GM23248 (cell line): Measurements from ENCODE around the gene HSPA12A.

Source experiments
- EZH2 ChIP-seq: fragments of 200-600 bp; sonication (generic); IDR thresholded peaks from 2 replicates; pipeline ENCODE4 v1.6.1; 2018; ENCODE audit warnings: antibody characterized with exemption, mild to moderate bottlenecking; ENCODE audit not compliant: insufficient read depth, poor library complexity, severe bottlenecking
- EZH2phosphoT487 ChIP-seq: fragments of 200-600 bp; sonication (generic); IDR thresholded peaks from 2 replicates; pipeline ENCODE4 v1.6.1; 2018; ENCODE audit warnings: antibody characterized with exemption, moderate library complexity, mild to moderate bottlenecking, low read depth; ENCODE audit not compliant: insufficient read depth

DNA sequence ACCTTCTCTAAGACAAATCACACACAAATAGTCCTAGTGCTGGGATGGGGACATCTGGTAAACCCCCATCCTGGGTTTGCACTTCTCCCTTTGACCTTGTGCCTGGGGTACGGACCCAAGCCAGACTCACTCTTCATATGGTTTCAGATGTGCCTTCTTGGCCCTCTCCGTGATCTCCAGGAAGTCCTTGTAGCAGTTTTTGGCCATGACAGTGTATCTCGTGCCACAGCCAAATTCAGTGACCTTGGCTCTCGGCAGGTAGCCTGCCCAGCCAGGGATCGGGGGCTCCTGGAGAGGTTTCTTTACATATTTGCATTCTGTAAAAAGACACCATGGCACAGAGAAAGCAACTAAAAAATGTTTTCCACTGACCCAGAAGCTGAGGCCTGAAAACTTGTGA, 77.7 kb downstream of the HSPA12A start:
- TF ChIP-seq EZH2phosphoT487 (no peak), EZH2 (no peak)
